ENCODE data around the gene OSBPL6. TPM values are rescaled to one million over a fixed set of nuclear protein-coding genes. Genes with fewer than 3 reads are reported as not detected.

The OSBPL6 gene
- total and polyA plus RNA-seq, 10 of the 15 experiments (the other 5 are each of a cell fraction or from before 2014, with no cell fraction given), result 0.01 to 0.08 (median 0.03) TPM; not detected in 5

- TF ChIP-seq MEF2B (IDR thresholded peaks at IDR 0.05; ENCODE audit: partially characterized antibody, poor library complexity, severe bottlenecking) (no peak), HSF1 (IDR thresholded peaks at IDR 0.05; ENCODE audit: low read depth, low read length) (no peak), KAT2A (conservative IDR thresholded peaks at IDR 0.05; ENCODE audit: control insufficient read depth, low read depth, low read length) (no peak)
These were observed 192.8 kb downstream of the OSBPL6 start (continued) for GRCh38 chr2:178386986-178387597.

- DNase-seq (ENCODE audit: low read depth, low spot score), result no peak
- RAD21 ChIA-PET (ENCODE audit: unreplicated experiment), result no interaction called here
- CTCF ChIA-PET, result interaction anchor here (1.9 kb wide), 1 partner anchor 31 kb away, joined by 11 read pairs; no protein-coding TSS in a partner anchor
- Histone ChIP-seq H3K27me3 (replicated peaks in 1 of 2; ENCODE audit: control insufficient read depth in 2 of 2, insufficient read depth in 2 of 2, low read length in 1 of 2) (no peaks in the 10 kb centered on the region), H2AFZ (ENCODE audit: control insufficient read depth, low read depth, low read length) (no peak overlapping the region), H3K4me2 (ENCODE audit: control insufficient read depth, insufficient read depth) (no peak overlapping the region), H3K9me3 (replicated peaks; ENCODE audit: control insufficient read depth, insufficient read depth, low read length) (no peaks in the 10 kb centered on the region), H3K4me1 (ENCODE audit: control insufficient read depth, insufficient read depth, low read length) (no peaks in the 10 kb centered on the region), H4K20me1 (ENCODE audit: control insufficient read depth, insufficient read depth) (no peaks in the 10 kb centered on the region), H3K36me3 (ENCODE audit: control insufficient read depth in 2 of 2, insufficient read depth in 2 of 2, low read length in 1 of 2) (no peaks in the 10 kb centered on the region), H3K79me2 (ENCODE audit: control insufficient read depth, insufficient read depth, low read length) (no peaks in the 10 kb centered on the region), H3K4me3 (no peak overlapping the region), H3K9ac (ENCODE audit: control insufficient read depth, insufficient read depth, low read length) (no peak overlapping the region), H3K27ac (ENCODE audit: control insufficient read depth, insufficient read depth) (no peak overlapping the region)
- 69% methylated on average over 7 of the region's 7 CpGs for WGBS (ENCODE audit: insufficient coverage, insufficient replicate concordance, low lambda C conversion rate, missing lambda C conversion rate)
- FAIRE-seq, result no peak
- SMC1A ChIA-PET (ENCODE audit: uncharacterized antibody, unreplicated experiment), result no interaction called here
- TF ChIP-seq BMI1 (IDR thresholded peaks at IDR 0.05; ENCODE audit: borderline replicate concordance), result no peak
- no peak for TF ChIP-seq HDGF (IDR thresholded peaks at IDR 0.05)
- no peak for TF ChIP-seq GABPA (IDR thresholded peaks at IDR 0.05; ENCODE audit: low read depth)
- TF ChIP-seq KLF5 (IDR thresholded peaks at IDR 0.05; ENCODE audit: partially characterized antibody), result no peak
- TF ChIP-seq MTA2 (IDR thresholded peaks at IDR 0.05; ENCODE audit: low read depth), result no peak
- no peak for TF ChIP-seq MEF2B (IDR thresholded peaks at IDR 0.05; ENCODE audit: partially characterized antibody, poor library complexity, severe bottlenecking)
- TF ChIP-seq ZNF687 (IDR thresholded peaks at IDR 0.05), result no peak
- TF ChIP-seq SUPT20H (IDR thresholded peaks at IDR 0.05; ENCODE audit: borderline replicate concordance, control insufficient read depth, low read depth, low read length), result no peak
- no peak for TF ChIP-seq BHLHE40 (IDR thresholded peaks at IDR 0.05; ENCODE audit: borderline replicate concordance in 1 of 2, low read depth in 2 of 2, low read length in 1 of 2)
- TF ChIP-seq ATF3 (IDR thresholded peaks at IDR 0.05; ENCODE audit: borderline replicate concordance, extremely low read depth, low read depth, low read length), result no peak
- TF ChIP-seq CHD2 (IDR thresholded peaks at IDR 0.05; ENCODE audit: borderline replicate concordance, low read depth, low read length), result no peak
- no peak for TF ChIP-seq RAD21 (IDR thresholded peaks at IDR 0.05; ENCODE audit: insufficient read depth, low read depth, low read length)
- no peak for ATAC-seq
- BruUV-seq (replicated peaks), result no TSS peak
- intact Hi-C loops (cut with micrococcal nuclease; ENCODE audit: unreplicated experiment) (no loop called here), in situ Hi-C loops (cut with MboI) (no loop called here)
- POLR2A ChIA-PET, result no interaction called here
These were observed 194.0 kb downstream of the OSBPL6 start for GRCh38 chr2:178388287-178388686.
